IMR-90 (cell line): Measurements from ENCODE around the gene C22orf15. TPM values are rescaled to one million over a fixed set of nuclear protein-coding genes. Genes with fewer than 3 reads are reported as not detected.

Experiments used
- USF2 ChIP-seq: fragments of 150-350 bp; IDR thresholded peaks from 2 replicates; pipeline ENCODE4 v1.6.1; 2017; ENCODE audit warnings: mild to moderate bottlenecking, antibody characterized with exemption, low read length, low read depth
- polyA plus RNA-seq, 3 experiments: library from polyadenylated mRNA; depleted of rRNA; stranded (reverse); fragments of >200 nt; gene quantifications; 2 replicates each; pipeline ENCODE4 v1.2.3, GENCODE V29; 2012; ENCODE audit warnings: low replicate concordance in 1 of 3
- total RNA-seq: library from RNA; depleted of rRNA; stranded (reverse); fragments of >200 nt; gene quantifications from 2 replicates; pipeline ENCODE4 v1.2.3, GENCODE V29; 2012

Gene C22orf15
- total and polyA plus RNA-seq, 2 of the 4 experiments (the other 2 are of a cell fraction), result 2.3 to 3.1 TPM

- TF ChIP-seq USF2, result no peak
Measured at GRCh38 chr22:23713696-23714595, 48.8 kb upstream of the C22orf15 start (continued).
